GM18951 (cell line): ENCODE data around the gene CENPV.

Experiments used
- POLR2A ChIP-seq: IDR thresholded peaks from 4 replicates; pipeline ENCODE4 v1.6.1; 2011; ENCODE audit warnings: mild to moderate bottlenecking; ENCODE audit not compliant: insufficient read length, insufficient read depth; ENCODE audit errors: extremely low read depth
- in situ Hi-C: fragments of 300-500 bp; cut with MboI; formaldehyde crosslinking; loops from one replicate; pipeline ENCODE4 v1.12.0; 2022; ENCODE audit warnings: low sequenced_read_pairs, mixed read lengths, inconsistent platforms; ENCODE audit not compliant: unreplicated experiment

The CENPV gene

DNA sequence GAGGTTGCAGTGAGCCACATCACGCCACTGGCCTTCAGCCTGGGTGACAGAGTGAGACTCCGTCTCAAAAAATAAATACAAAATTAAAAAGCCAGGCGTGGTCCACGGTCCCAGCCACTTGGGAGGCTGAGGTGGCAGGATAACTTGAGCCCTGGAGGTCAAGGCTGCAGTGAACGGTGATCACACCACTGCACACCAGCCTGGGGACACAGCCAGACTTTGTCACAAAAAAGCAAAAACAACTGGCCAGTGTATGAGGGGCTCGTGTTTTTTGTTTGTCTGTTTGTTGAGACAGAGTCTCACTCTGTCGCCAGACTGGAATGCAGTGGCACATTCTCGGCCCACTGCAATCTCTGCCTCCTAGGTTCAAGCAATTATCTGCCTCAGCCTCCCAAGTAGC, 26.4 kb upstream of the CENPV start:
- TF ChIP-seq POLR2A: no peak
- in situ Hi-C loops: loop anchor here (10.0 kb wide), 1 partner anchor 55 kb away; no protein-coding TSS in a partner anchor

GRCh38 chr17:16378636-16379282, 25.5 kb upstream of the CENPV start:
- no peak for TF ChIP-seq POLR2A
- in situ Hi-C loops: no loop called here

GRCh38 chr17:16377941-16378341, 24.7 kb upstream of the CENPV start:
- TF ChIP-seq POLR2A: no peak
- in situ Hi-C loops: no loop called here

GRCh38 chr17:16374146-16374938, 21.1 kb upstream of the CENPV start:
- no peak for TF ChIP-seq POLR2A
- in situ Hi-C loops: no loop called here

GRCh38 chr17:16371742-16372141, 18.5 kb upstream of the CENPV start:
- in situ Hi-C loops: no loop called here
- no peak for TF ChIP-seq POLR2A

DNA sequence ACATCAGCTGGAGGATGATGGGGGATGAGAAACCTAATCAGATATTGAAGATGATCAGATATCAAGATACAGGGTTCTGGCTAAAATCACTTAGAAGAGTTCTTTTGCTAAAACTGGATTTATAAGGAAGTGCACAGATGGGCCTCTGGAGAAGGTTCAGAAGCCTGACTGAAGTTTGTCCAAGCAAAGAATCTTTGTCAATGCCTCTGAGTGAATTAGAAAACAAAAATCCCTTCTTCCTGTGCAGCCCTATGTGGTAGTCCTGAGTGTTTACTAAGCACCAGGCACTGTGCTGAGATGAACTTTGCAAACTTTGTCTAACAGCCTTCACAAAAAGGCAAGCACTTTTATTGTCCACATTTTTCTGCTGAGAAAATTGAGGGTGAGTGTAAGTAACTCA, 11.4 kb upstream of the CENPV start:
- in situ Hi-C loops: loop anchor here (5.0 kb wide), 1 partner anchor 153 kb away; no protein-coding TSS in a partner anchor
- no peak for TF ChIP-seq POLR2A

- in situ Hi-C loops: loop anchor here (5.0 kb wide), 1 partner anchor 153 kb away; no protein-coding TSS in a partner anchor
- TF ChIP-seq POLR2A: no peak
These were observed 10.7 kb upstream of the CENPV start for GRCh38 chr17:16363749-16364536.

GRCh38 chr17:16361874-16362273, 8.6 kb upstream of the CENPV start:
- no peak for TF ChIP-seq POLR2A
- in situ Hi-C loops: loop anchor here (5.0 kb wide), 1 partner anchor 155 kb away; no protein-coding TSS in a partner anchor

DNA sequence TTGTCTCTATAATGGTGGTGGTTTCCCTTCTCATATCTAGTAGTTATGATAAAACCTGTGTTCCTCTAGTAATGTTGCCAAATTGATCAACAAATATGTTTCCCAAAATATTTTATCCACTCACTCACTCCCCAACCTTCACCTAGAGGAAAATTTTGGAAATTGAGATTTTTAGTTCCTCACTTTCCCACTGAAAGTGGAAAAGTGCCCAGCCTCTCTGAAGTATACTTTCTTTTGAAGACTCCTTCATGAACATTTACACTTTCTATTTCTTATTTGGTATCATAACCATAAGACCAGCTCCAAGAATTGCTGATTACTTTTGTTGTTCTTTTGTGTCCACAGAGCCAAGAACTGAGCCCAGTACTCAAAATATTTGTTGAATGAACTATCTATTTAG, 5.1 kb upstream of the CENPV start:
- in situ Hi-C loops: no loop called here
- no peak for TF ChIP-seq POLR2A

DNA sequence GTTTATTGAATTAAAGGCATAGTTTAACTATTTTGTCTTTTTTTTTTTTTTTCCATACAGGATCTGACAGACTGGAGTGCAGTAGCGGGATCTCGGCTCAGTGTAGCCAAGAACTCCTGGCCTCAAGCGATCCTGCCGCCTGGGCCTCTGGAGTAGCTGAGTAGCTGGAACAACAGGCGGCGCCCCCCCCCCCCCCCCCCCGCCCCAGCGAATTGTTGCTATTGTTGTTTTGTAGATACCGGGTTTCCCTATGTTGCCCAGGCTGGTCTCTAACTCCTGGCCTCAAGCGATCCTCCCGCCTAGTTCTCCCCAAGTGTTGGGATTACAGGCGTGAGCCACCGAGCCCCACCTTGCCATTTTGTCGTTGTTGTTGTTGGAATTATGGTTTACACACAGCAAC, 1.3 kb upstream of the CENPV start:
- TF ChIP-seq POLR2A: no peak
- in situ Hi-C loops: no loop called here

DNA sequence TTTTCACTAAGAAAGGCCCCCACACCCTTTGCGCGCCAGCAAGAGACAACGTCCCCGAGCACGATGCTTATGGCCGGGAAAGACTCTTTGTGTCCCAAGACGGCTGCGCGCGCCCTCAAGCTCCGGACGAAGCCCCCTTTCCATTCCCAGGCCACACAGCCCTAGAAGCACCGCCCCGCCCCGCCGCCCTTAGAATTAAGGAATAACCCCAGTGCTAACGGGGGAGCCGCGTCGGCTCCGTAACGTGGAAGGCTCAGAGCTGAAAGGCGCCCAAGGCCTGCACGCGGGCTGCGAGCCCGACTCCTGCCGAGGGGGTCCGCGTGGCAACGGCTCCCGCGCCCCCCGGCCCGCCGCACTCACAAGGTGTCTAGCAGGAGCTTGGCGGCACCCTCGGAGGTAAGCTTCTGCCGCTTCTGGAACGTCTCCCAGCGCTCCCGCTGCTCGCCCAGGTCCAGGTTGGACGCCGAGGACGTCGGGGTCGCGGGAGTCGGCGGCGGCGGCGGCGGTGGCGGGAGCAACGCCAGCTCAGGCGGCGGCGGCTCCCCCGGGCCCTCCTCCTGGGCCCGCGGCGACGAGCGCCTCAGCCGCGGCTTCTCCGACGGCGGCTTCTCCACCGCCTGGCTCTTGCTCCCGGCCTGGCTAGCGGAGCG, 477 bp downstream of the CENPV start:
- no peak for TF ChIP-seq POLR2A
- in situ Hi-C loops: no loop called here

DNA sequence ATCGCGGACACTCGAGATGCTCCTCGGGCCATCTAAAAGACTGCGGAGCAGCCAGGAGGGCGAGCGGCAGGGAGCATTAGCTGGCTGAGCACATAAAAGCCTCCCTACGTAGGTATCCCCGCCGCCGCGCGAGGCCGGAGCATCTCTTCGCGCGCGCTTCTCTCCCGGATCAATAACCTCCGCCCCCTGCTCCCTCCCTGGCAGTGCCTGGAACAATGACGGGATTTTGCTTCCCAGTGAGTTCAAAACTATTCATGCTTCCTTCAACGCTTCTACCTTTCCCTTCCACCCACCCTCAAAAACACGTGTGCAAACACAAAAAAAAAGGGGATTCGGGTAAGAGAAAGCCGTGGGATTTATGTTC, 984 bp downstream of the CENPV start:
- in situ Hi-C loops: no loop called here
- no peak for TF ChIP-seq POLR2A

- in situ Hi-C loops: no loop called here
- TF ChIP-seq POLR2A: no peak
These were observed 1.4 kb downstream of the CENPV start for GRCh38 chr17:16351831-16352230.

- in situ Hi-C loops: no loop called here
- no peak for TF ChIP-seq POLR2A
These were observed 3.8 kb downstream of the CENPV start for GRCh38 chr17:16349431-16349830.
